Pericardium fibroblast (primary cell): ENCODE results near the gene ENOX1. TPM values are rescaled to one million over a fixed set of nuclear protein-coding genes. Genes with fewer than 3 reads are reported as not detected.

ENCODE experiments used
- total RNA-seq: library from RNA; depleted of rRNA; stranded (reverse); fragments of >200 nt; gene quantifications from 2 replicates; pipeline ENCODE4 v1.2.3, GENCODE V29; 2015

ENOX1 gene
- 12.3 and 13.9 TPM in 2 replicates for total RNA-seq

DNA sequence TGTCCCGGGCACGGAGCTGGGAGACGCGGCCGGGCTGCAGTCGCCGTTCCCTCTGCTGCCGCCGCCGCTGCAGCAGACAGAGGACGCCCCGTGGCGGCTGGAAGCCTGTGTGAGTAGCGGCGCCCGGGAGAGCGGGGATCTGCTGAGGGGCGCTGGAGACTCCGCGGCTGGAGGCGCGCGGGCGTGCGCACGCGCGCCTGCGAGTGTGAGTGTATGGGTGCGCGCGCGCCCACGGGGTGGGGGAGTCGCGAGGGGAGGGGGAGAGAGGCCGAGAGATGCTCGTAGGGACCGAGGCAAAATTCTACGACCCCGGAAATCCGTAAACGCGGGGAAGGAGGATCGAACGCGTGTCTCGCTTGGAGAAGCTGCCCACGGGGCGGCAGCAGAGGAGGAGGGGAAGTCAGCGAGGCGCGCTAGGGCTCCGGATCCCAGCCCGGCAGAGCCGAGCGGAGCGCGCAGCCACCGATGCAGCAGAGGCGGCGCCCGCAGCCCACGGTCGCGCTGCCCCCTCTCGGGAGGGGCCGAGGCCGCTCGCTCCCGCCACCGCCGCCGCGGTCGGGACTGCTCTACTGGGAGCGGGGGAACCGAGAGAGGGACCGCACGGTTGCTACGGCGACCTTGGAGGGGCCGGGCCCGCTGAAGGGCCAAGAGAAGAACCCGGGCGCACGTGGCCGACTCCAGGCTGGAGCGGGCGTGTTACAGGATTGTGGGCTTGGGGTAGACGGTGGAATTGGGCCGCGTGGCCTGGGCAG, at the start of gene ENOX1:
ENOX1 (minus strand) TSS at position 207 of the 752 bp plus-strand sequence.

Other genes starting within 250 kb of the ENOX1 start
- 5.0 and 8.8 TPM in 2 replicates for gene CCDC122, start 92.8 kb upstream of the ENOX1 start, total RNA-seq
- gene LACC1, start 92.9 kb upstream of the ENOX1 start, total RNA-seq = 10.1 and 26.0 TPM in 2 replicates